Measurements from ENCODE around the gene DES. TPM values are rescaled to one million over a fixed set of nuclear protein-coding genes. Genes with fewer than 3 reads are reported as not detected.

Gene DES
- total and polyA plus RNA-seq, 2 experiments from 2014 or later: 1.3 to 2.0 TPM

DNA sequence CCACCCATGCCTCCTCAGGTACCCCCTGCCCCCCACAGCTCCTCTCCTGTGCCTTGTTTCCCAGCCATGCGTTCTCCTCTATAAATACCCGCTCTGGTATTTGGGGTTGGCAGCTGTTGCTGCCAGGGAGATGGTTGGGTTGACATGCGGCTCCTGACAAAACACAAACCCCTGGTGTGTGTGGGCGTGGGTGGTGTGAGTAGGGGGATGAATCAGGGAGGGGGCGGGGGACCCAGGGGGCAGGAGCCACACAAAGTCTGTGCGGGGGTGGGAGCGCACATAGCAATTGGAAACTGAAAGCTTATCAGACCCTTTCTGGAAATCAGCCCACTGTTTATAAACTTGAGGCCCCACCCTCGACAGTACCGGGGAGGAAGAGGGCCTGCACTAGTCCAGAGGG is 803 bp upstream of the DES start (continued):
- TF ChIP-seq REST (IDR thresholded peaks at IDR 0.05; ENCODE audit: unreplicated experiment) (no peak), ZNF114 (CRISPR knock-in tag; IDR thresholded peaks at IDR 0.05) (no peak), POLR2AphosphoS5 (IDR thresholded peaks at IDR 0.05; ENCODE audit: low read depth) (no peak), ETS1 (IDR thresholded peaks at IDR 0.05) (no peak), EZH2 (IDR thresholded peaks at IDR 0.05; ENCODE audit: low read depth, unreplicated experiment) (no peak), ZNF331 (CRISPR knock-in tag; IDR thresholded peaks at IDR 0.05; ENCODE audit: low read depth) (no peak), CREB1 (CRISPR knock-in tag; IDR thresholded peaks at IDR 0.05; ENCODE audit: low read depth) (no peak)
- TF ChIP-seq, protein P1, sequence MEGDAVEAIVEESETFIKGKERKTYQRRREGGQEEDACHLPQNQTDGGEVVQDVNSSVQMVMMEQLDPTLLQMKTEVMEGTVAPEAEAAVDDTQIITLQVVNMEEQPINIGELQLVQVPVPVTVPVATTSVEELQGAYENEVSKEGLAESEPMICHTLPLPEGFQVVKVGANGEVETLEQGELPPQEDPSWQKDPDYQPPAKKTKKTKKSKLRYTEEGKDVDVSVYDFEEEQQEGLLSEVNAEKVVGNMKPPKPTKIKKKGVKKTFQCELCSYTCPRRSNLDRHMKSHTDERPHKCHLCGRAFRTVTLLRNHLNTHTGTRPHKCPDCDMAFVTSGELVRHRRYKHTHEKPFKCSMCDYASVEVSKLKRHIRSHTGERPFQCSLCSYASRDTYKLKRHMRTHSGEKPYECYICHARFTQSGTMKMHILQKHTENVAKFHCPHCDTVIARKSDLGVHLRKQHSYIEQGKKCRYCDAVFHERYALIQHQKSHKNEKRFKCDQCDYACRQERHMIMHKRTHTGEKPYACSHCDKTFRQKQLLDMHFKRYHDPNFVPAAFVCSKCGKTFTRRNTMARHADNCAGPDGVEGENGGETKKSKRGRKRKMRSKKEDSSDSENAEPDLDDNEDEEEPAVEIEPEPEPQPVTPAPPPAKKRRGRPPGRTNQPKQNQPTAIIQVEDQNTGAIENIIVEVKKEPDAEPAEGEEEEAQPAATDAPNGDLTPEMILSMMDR (conservative IDR thresholded peaks at IDR 0.05; ENCODE audit: low read depth in 2 of 2): no peak

DNA sequence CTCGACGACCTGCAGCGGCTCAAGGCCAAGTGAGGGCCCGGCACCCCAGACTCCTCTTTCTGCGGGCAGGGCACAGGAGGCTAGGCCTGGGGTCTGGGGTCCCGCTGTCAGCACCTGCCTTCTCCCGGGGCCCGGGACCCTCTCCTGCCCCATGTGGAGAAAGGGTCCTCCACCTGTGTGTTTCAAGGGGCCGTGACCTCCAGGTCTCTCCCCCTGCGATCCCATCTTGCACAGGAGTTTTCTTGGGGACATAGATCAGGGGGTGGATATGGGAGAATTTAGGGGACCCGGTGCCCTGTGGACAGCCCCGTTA is 791 bp downstream of the DES start:
- Histone ChIP-seq H3K79me2 (replicated peaks; ENCODE audit: insufficient read depth) (no peaks in the 10 kb centered on the region), H3K4me3 (peak overlapping the region; percentile 52), H3K4me2 (peak overlapping the region; percentile 80), H3K4me1 (ENCODE audit: insufficient read depth) (peaks cover 28% of the 10 kb centered on the region), H3K27me3 (ENCODE audit: insufficient read depth) (peaks cover 46% of the 10 kb centered on the region), H3K27ac (ENCODE audit: low read depth) (no peak overlapping the region), H3K9me2 (ENCODE audit: insufficient read depth) (0 out of 2 replicates have a peak, but pooled peaks cover 3% of the 10 kb centered on the region), H4K20me1 (replicated peaks; ENCODE audit: insufficient read depth) (no peaks in the 10 kb centered on the region), H3F3A (replicated peaks; ENCODE audit: low read depth) (0 out of 2 replicates have a peak, but pooled peaks cover 8% of the 10 kb centered on the region), H2AFZ (peak overlapping the region; percentile 85; the same call in 1 of the 2 replicates), H3K36me3 (ENCODE audit: insufficient read depth) (no peaks in the 10 kb centered on the region)
- H3K4me3 Mint-ChIP-seq: peak overlapping the region; percentile 42
- H3K9me3 Mint-ChIP-seq: no peaks in the 10 kb centered on the region
- DNase-seq (ENCODE audit: low spot score) (no peak), ATAC-seq (no peak)
- H3K27me3 Mint-ChIP-seq (ENCODE audit: insufficient read depth, low read depth, poor library complexity): peaks cover 41% of the 10 kb centered on the region
- H3K4me1 Mint-ChIP-seq: peaks cover 24% of the 10 kb centered on the region
- H3K36me3 Mint-ChIP-seq (ENCODE audit: low read depth): no peaks in the 10 kb centered on the region
- no peak overlapping the region for H3K27ac Mint-ChIP-seq
- TF ChIP-seq ETS1 (IDR thresholded peaks at IDR 0.05) (no peak), CREB1 (CRISPR knock-in tag; IDR thresholded peaks at IDR 0.05; ENCODE audit: low read depth) (no peak), EZH2 (IDR thresholded peaks at IDR 0.05; ENCODE audit: low read depth, unreplicated experiment) (no peak), NANOG (IDR thresholded peaks at IDR 0.05; ENCODE audit: borderline replicate concordance) (no peak), ZNF114 (CRISPR knock-in tag; IDR thresholded peaks at IDR 0.05) (no peak), JUNB (IDR thresholded peaks at IDR 0.05; ENCODE audit: unreplicated experiment) (no peak), POLR2AphosphoS5 (IDR thresholded peaks at IDR 0.05; ENCODE audit: low read depth) (no peak)
- TF ChIP-seq, protein P2, sequence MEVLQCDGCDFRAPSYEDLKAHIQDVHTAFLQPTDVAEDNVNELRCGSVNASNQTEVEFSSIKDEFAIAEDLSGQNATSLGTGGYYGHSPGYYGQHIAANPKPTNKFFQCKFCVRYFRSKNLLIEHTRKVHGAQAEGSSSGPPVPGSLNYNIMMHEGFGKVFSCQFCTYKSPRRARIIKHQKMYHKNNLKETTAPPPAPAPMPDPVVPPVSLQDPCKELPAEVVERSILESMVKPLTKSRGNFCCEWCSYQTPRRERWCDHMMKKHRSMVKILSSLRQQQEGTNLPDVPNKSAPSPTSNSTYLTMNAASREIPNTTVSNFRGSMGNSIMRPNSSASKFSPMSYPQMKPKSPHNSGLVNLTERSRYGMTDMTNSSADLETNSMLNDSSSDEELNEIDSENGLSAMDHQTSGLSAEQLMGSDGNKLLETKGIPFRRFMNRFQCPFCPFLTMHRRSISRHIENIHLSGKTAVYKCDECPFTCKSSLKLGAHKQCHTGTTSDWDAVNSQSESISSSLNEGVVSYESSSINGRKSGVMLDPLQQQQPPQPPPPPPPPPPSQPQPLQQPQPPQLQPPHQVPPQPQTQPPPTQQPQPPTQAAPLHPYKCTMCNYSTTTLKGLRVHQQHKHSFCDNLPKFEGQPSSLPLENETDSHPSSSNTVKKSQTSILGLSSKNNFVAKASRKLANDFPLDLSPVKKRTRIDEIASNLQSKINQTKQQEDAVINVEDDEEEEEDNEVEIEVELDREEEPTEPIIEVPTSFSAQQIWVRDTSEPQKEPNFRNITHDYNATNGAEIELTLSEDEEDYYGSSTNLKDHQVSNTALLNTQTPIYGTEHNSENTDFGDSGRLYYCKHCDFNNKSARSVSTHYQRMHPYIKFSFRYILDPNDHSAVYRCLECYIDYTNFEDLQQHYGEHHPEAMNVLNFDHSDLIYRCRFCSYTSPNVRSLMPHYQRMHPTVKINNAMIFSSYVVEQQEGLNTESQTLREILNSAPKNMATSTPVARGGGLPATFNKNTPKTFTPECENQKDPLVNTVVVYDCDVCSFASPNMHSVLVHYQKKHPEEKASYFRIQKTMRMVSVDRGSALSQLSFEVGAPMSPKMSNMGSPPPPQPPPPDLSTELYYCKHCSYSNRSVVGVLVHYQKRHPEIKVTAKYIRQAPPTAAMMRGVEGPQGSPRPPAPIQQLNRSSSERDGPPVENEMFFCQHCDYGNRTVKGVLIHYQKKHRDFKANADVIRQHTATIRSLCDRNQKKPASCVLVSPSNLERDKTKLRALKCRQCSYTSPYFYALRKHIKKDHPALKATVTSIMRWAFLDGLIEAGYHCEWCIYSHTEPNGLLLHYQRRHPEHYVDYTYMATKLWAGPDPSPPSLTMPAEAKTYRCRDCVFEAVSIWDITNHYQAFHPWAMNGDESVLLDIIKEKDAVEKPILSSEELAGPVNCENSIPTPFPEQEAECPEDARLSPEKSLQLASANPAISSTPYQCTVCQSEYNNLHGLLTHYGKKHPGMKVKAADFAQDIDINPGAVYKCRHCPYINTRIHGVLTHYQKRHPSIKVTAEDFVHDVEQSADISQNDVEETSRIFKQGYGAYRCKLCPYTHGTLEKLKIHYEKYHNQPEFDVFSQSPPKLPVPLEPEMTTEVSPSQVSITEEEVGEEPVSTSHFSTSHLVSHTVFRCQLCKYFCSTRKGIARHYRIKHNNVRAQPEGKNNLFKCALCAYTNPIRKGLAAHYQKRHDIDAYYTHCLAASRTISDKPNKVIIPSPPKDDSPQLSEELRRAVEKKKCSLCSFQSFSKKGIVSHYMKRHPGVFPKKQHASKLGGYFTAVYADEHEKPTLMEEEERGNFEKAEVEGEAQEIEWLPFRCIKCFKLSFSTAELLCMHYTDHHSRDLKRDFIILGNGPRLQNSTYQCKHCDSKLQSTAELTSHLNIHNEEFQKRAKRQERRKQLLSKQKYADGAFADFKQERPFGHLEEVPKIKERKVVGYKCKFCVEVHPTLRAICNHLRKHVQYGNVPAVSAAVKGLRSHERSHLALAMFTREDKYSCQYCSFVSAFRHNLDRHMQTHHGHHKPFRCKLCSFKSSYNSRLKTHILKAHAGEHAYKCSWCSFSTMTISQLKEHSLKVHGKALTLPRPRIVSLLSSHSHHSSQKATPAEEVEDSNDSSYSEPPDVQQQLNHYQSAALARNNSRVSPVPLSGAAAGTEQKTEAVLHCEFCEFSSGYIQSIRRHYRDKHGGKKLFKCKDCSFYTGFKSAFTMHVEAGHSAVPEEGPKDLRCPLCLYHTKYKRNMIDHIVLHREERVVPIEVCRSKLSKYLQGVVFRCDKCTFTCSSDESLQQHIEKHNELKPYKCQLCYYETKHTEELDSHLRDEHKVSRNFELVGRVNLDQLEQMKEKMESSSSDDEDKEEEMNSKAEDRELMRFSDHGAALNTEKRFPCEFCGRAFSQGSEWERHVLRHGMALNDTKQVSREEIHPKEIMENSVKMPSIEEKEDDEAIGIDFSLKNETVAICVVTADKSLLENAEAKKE (CRISPR knock-in tag; IDR thresholded peaks at IDR 0.05): no peak
